HL-60 (cell line): ENCODE results near the gene ZNF780B.
A peak's percentile ranks its signal among the peaks of the same experiment; 100 is the strongest.

Experiments used
- DNase-seq, 2 experiments: peaks; one replicate each; pipeline ENCODE4 v3.0.0-alpha.2; 2010 to 2020; ENCODE audit warnings: low read depth in 1 of 2, low spot score in 1 of 2
- H3K27ac ChIP-seq: fragments of 250-450 bp; sonication (Bioruptor Pico); replicated peaks from 2 replicates; pipeline ENCODE4 v1.5.1; 2020; ENCODE audit warnings: mild to moderate bottlenecking, moderate library complexity
- H3K27me3 ChIP-seq: fragments of 250-450 bp; sonication (Bioruptor Pico); 2 replicates; pipeline ENCODE4 v1.5.1; 2021; ENCODE audit warnings: mild to moderate bottlenecking, moderate library complexity; ENCODE audit not compliant: insufficient read depth, poor library complexity, severe bottlenecking
- H3K4me3 ChIP-seq: replicated peaks from 2 replicates; pipeline ENCODE4 v1.5.1; 2011; ENCODE audit warnings: mild to moderate bottlenecking, control low read depth, low read length; ENCODE audit not compliant: insufficient read depth
- CTCF ChIP-seq: IDR thresholded peaks from one replicate; pipeline ENCODE4 v1.5.1; 2011; ENCODE audit warnings: low read length, control low read depth, inconsistent platforms; ENCODE audit not compliant: insufficient read depth
- GABPA ChIP-seq: IDR thresholded peaks from 2 replicates; pipeline ENCODE4 v1.6.1; 2012; ENCODE audit warnings: low read depth
- POLR2AphosphoS5 ChIP-seq: IDR thresholded peaks from 2 replicates; pipeline ENCODE4 v1.6.1; 2012; ENCODE audit warnings: low read depth
- REST ChIP-seq: IDR thresholded peaks from 2 replicates; pipeline ENCODE4 v1.6.1; 2012; ENCODE audit warnings: low read depth; ENCODE audit not compliant: insufficient replicate concordance
- SPI1 ChIP-seq: IDR thresholded peaks from 2 replicates; pipeline ENCODE4 v1.6.1; 2012; ENCODE audit warnings: low read depth, mild to moderate bottlenecking, borderline replicate concordance

The ZNF780B gene

GRCh38 chr19:40088299-40089047 is 32.4 kb upstream of the ZNF780B start:
- Histone ChIP-seq H3K27me3 (no peaks in the 10 kb centered on the region), H3K4me3 (no peak overlapping the region), H3K27ac (no peak overlapping the region)
- no peak for TF ChIP-seq SPI1
- no peak for TF ChIP-seq CTCF
- no peak for TF ChIP-seq POLR2AphosphoS5
- no peak for TF ChIP-seq GABPA
- no peak for TF ChIP-seq REST
- no peak for DNase-seq

GRCh38 chr19:40084948-40085347 is 28.9 kb upstream of the ZNF780B start:
- Histone ChIP-seq H3K4me3 (no peak overlapping the region), H3K27ac (no peak overlapping the region), H3K27me3 (no peaks in the 10 kb centered on the region)
- no peak for TF ChIP-seq POLR2AphosphoS5
- no peak for TF ChIP-seq REST
- no peak for TF ChIP-seq SPI1
- TF ChIP-seq CTCF, result no peak
- no peak for TF ChIP-seq GABPA
- DNase-seq, result no peak

GRCh38 chr19:40081411-40081810 is 25.4 kb upstream of the ZNF780B start:
- Histone ChIP-seq H3K4me3 (no peak overlapping the region), H3K27ac (peak overlapping the region; percentile 41), H3K27me3 (no peaks in the 10 kb centered on the region)
- TF ChIP-seq GABPA (no peak), REST (no peak), CTCF (no peak), POLR2AphosphoS5 (no peak), SPI1 (no peak; the same call in 1 of the 2 replicates)
- DNase-seq, result peak in 1 of 2 experiments; percentile 9
